Transverse colon (tissue), 4 donors: ENCODE measurements around the gene BANP. TPM values are rescaled to one million over a fixed set of nuclear protein-coding genes. Genes with fewer than 3 reads are reported as not detected.
"Not testable (repeated sequence)": the region's sequence is repeated elsewhere in the genome, so short reads cannot be mapped to it uniquely, and the experiment has no call there.

Source experiments
- DNase-seq: peaks from one replicate; pipeline ENCODE4 v3.0.0-alpha.2; 2019
- H3K27ac ChIP-seq, 4 donors: fragments of 200-600 bp; sonication (generic); 2 replicates each; pipeline ENCODE4 v1.5.1; 2016 to 2018; ENCODE audit warnings: inconsistent platforms in 4 of 4
- H3K27me3 ChIP-seq: fragments of 200-600 bp; sonication (generic); 2 replicates; pipeline ENCODE4 v1.5.1; 2017; ENCODE audit warnings: inconsistent platforms
- H3K36me3 ChIP-seq, 4 donors: fragments of 200-600 bp; sonication (generic); 2 replicates each; pipeline ENCODE4 v1.5.1; 2017 to 2019; ENCODE audit warnings: inconsistent platforms in 4 of 4
- H3K4me1 ChIP-seq, 4 donors: fragments of 200-600 bp; sonication (generic); 2 replicates each; pipeline ENCODE4 v1.5.1; 2017 to 2020; ENCODE audit warnings: inconsistent platforms in 4 of 4
- H3K4me3 ChIP-seq, 4 donors: fragments of 200-600 bp; sonication (generic); 1 replicate in 1 of 4; 2 replicates in 3 of 4; pipeline versions ENCODE4 v1.5.1 to v1.6.1; 2017 to 2019; ENCODE audit warnings: inconsistent platforms in 4 of 4
- H3K9me3 ChIP-seq, 2 donors: fragments of 200-600 bp; sonication (generic); 2 replicates each; pipeline ENCODE4 v1.5.1; 2017 to 2019; ENCODE audit warnings: inconsistent platforms in 2 of 2
- EP300 ChIP-seq: sonication (generic); formaldehyde crosslinking; IDR thresholded peaks from one replicate; pipeline ENCODE4 v1.6.1; 2017; ENCODE audit warnings: antibody characterized with exemption, low read depth
- POLR2A ChIP-seq: fragments of 450-650 bp; IDR thresholded peaks from one replicate; pipeline ENCODE4 v1.6.1; 2016; ENCODE audit warnings: antibody characterized with exemption, mild to moderate bottlenecking, moderate library complexity
- POLR2AphosphoS5 ChIP-seq, 3 donors: sonication (generic); formaldehyde crosslinking; IDR thresholded peaks; one replicate each; pipeline ENCODE4 v1.6.1; 2016; ENCODE audit warnings: antibody characterized with exemption in 3 of 3
- WGBS, 2 donors: methylation state at CpG; one replicate each; pipeline ENCODE4 v1.1.5; 2018; ENCODE audit warnings: low coverage in 1 of 2; 5-methylcytosine and 5-hydroxymethylcytosine counted together
- in situ Hi-C, 4 donors: fragments of 200-750 bp; cut with MboI; loops; one replicate each; pipeline versions ENCODE4 v1.15.0 to v1.15.1; 2017; ENCODE audit warnings: low sequenced_read_pairs in 3 of 4, low pct_ligation_motif_present in 1 of 4, low pct_unique_long_range_greater_than_20kb in 1 of 4
- intact Hi-C: fragments of 100-400 bp; cut with DNase I; formaldehyde crosslinking; loops from one replicate; pipeline ENCODE4 v1.15.1; 2023; ENCODE audit warnings: low total_unique reads
- total RNA-seq, 4 donors: library from RNA; depleted of rRNA; stranded (reverse); fragments of >200 nt; gene quantifications; one replicate each; pipeline ENCODE4 v1.1.0, GENCODE V29; 2016
- TF ChIP-seq, protein P1 (sequence below), 5 experiments: fragments of 200-600 bp in 3 of 5; fragments of 450-650 bp in 2 of 5; sonication (generic) in 3 of 5; IDR thresholded peaks; 1 replicate in 2 of 5; 2 replicates in 3 of 5; pipeline ENCODE4 v1.5.1; 2016 to 2017; ENCODE audit warnings: antibody characterized with exemption in 5 of 5, inconsistent platforms in 3 of 5, mild to moderate bottlenecking in 2 of 5, moderate library complexity in 1 of 5

Gene BANP
- total RNA-seq, 4 donors from 2014 or later: 15.3 to 25.1 (median 18.7) TPM

DNA sequence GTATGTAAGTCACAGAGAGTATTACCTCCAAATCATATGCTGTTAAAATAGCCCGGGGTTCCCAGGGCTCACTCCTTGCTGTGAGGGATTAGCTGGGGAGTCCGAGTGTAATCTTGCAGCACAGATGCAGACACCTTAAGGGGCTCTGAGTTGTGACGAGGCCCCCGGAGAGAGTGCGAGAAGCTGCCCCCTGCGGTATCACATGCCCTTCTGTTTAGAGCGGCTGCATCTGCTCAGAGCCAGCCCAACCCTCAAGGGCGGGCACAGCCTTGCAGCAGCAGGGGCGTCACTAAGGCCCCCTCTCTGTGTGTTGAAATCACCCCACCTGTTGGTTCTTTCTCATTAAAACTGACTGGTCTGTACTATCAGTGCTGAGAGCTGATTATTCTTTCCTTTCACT, 37.4 kb downstream of the BANP start:
- H3K27ac ChIP-seq, H3K36me3 ChIP-seq, in situ Hi-C loops, H3K9me3 ChIP-seq, DNase-seq, intact Hi-C loops, H3K4me3 ChIP-seq, H3K4me1 ChIP-seq, H3K27me3 ChIP-seq: not testable (repeated sequence)
- 95% methylated on average over 9 of the region's 9 CpGs; no CpG with 5 or more reads in 1 of the 2 donors for WGBS, 2 donors

DNA sequence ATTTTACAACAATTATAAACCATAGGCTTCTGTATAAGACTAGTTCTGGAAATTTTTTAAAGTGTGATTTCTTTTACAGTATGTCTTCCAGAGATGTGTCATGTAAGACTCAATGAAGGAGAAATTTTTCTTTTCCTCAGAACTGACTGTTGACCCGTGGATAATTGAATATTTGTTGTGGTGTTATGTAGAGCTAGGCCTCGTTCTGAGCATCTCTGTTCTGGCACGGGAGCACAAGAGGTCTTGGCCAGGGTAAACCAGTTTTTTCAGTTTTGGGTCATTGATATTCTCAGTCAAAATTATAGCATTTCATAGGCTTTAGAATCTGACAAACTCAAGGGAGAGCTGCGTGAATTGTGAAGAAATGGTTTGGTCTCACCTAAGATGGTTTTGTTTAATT, 39.0 kb downstream of the BANP start:
- in situ Hi-C loops, H3K36me3 ChIP-seq, intact Hi-C loops, H3K4me3 ChIP-seq, H3K27ac ChIP-seq, H3K4me1 ChIP-seq, H3K9me3 ChIP-seq, DNase-seq, H3K27me3 ChIP-seq: not testable (repeated sequence)
- WGBS, 2 donors: 86 to 100% methylated on average over 3 to 4 of the region's 4 CpGs

DNA sequence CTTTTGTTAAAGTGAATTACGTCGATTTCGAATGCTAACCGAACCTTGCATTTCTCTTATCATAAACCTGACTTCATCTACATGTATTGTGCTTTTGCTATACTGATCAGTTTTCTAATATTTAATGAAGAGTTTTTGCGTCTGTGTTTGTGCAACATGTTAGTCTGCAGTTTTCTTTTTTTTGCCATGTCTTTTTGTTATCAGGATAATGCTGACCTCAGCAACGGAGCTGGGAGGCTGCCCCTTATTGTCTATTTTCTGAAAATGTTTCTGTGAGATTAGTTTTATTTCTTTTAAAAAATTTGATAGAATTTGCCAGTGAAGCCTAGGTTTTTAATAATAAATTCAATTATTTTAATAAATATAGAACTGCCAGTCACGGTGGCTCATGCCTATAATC, 40.9 kb downstream of the BANP start:
- DNase-seq, H3K27me3 ChIP-seq, H3K36me3 ChIP-seq, H3K4me3 ChIP-seq, H3K4me1 ChIP-seq, H3K9me3 ChIP-seq, H3K27ac ChIP-seq, in situ Hi-C loops, intact Hi-C loops: not testable (repeated sequence)
- WGBS, 2 donors: 97 to 98% methylated on average over 6 to 7 of the region's 7 CpGs

DNA sequence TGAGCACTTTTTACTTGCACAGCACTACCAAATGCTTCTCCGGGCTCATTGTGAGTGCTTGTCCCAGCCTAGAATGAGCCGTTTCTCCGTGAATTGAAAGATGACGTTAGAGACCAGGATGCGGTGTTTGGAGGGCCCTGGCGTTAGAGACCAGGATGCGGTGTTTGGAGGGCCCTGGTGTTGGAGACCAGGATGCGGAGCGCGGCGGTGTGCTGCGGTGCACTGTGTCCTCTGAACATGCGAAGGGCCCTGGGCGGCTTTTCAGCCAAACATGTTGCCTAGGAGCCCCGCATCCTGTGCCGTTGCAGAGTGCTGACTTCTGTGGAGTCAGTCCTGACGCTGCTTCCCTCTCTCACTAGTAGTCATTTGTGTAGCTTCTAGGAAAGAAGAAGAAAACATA, 42.7 kb downstream of the BANP start:
- in situ Hi-C loops (no loop called here), intact Hi-C loops (no loop called here)
- Histone ChIP-seq H3K36me3 (no peaks in the 10 kb centered on the region), H3K9me3 (no peaks in the 10 kb centered on the region), H3K27me3 (no peaks in the 10 kb centered on the region), H3K4me3 (no peak overlapping the region), H3K27ac (no peak overlapping the region), H3K4me1 (no peaks in the 10 kb centered on the region)
- WGBS, 2 donors: 98% methylated on average over 17 of the region's 17 CpGs; no CpG with 5 or more reads in 1 of the 2 donors
- DNase-seq: no peak
- TF ChIP-seq POLR2A (no peak), EP300 (no peak), POLR2AphosphoS5 (IDR thresholded peaks at IDR 0.05) (no peak)
- TF ChIP-seq, protein P1, sequence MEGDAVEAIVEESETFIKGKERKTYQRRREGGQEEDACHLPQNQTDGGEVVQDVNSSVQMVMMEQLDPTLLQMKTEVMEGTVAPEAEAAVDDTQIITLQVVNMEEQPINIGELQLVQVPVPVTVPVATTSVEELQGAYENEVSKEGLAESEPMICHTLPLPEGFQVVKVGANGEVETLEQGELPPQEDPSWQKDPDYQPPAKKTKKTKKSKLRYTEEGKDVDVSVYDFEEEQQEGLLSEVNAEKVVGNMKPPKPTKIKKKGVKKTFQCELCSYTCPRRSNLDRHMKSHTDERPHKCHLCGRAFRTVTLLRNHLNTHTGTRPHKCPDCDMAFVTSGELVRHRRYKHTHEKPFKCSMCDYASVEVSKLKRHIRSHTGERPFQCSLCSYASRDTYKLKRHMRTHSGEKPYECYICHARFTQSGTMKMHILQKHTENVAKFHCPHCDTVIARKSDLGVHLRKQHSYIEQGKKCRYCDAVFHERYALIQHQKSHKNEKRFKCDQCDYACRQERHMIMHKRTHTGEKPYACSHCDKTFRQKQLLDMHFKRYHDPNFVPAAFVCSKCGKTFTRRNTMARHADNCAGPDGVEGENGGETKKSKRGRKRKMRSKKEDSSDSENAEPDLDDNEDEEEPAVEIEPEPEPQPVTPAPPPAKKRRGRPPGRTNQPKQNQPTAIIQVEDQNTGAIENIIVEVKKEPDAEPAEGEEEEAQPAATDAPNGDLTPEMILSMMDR (IDR thresholded peaks at IDR 0.05): no peak

DNA sequence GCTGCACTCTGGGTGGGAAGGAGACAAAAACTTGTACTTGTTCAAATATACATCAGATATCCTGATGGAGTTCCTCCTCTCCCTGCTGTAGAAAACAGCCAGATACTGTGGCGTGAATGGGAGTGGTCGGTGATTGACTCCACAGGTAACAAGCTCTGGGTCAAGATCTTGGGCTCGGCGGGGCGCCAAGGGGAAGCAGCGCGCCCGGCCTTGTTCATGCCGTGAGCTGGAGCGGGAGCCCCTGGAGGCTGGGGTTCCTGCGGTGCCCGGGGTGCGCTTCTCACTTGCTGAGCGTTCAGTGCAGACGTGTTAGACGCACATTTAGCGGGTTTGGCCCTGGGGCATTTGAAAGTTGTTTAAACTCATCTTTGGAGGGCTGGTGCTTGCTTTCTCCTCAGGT, 44.4 kb downstream of the BANP start:
- Histone ChIP-seq H3K9me3 (no peaks in the 10 kb centered on the region), H3K27me3 (no peaks in the 10 kb centered on the region), H3K27ac (no peak overlapping the region), H3K4me3 (no peak overlapping the region), H3K36me3 (no peaks in the 10 kb centered on the region), H3K4me1 (no peaks in the 10 kb centered on the region)
- in situ Hi-C loops (no loop called here), intact Hi-C loops (no loop called here)
- 94 to 100% methylated on average over 3 to 17 of the region's 17 CpGs for WGBS, 2 donors
- no peak for DNase-seq
- TF ChIP-seq EP300: no peak
- no peak for TF ChIP-seq POLR2A
- no peak for TF ChIP-seq POLR2AphosphoS5 (IDR thresholded peaks at IDR 0.05)
- TF ChIP-seq, protein P1 (IDR thresholded peaks at IDR 0.05): no peak
